K562 (cell line): ENCODE data around the gene UBE2V1. TPM values are rescaled to one million over a fixed set of nuclear protein-coding genes. Genes with fewer than 3 reads are reported as not detected.

ENCODE experiments used
- ATAC-seq: fragments of 200-7000 bp; cut with Tn5 transposase; 3 replicates; pipeline ENCODE4 v1.9.1; 2020; ENCODE audit warnings: moderate library complexity
- BruUV-seq: library from RNA; stranded (reverse); fragments of 400-500 nt; replicated peaks from 2 replicates; lab custom pipeline; 2021; lab: Mats Ljungman, UMichigan
- CTCF ChIA-PET: fragments of 300-600 bp; formaldehyde crosslinking; extraction: SDS; loops from one replicate; lab custom pipeline; 2021; ENCODE audit warnings: low intra/inter-chr PET ratio; lab: Yijun Ruan, JAX
- POLR2A ChIA-PET: fragments of 300-600, 350-650 bp; sonication (Branson Sonifier 250); formaldehyde crosslinking; extraction: SDS; loops from one replicate; lab custom pipeline; 2021; ENCODE audit warnings: antibody characterized with exemption, inconsistent platforms; lab: Yijun Ruan, JAX
- DNase-seq, 4 experiments: peaks; one replicate each; pipeline versions ENCODE4 v3.0.0 to v3.0.0-alpha.2; 2011 to 2018; ENCODE audit warnings: low spot score in 3 of 4, mixed read lengths in 3 of 4; ENCODE audit errors: extremely low read depth in 1 of 4
- FAIRE-seq: peaks from 2 replicates; lab custom pipeline; 2011; peaks lifted over from hg19 to GRCh38; lab: Jason Lieb, UNC
- H2AFZ ChIP-seq: 2 replicates; pipeline ENCODE4 v1.6.0; 2011; ENCODE audit warnings: low read depth, low read length, control low read depth, inconsistent platforms
- H3K27ac ChIP-seq: fragments of 200-600 bp; 3 replicates; pipeline ENCODE4 v1.8.0; 2011; ENCODE audit warnings: low read depth, mild to moderate bottlenecking, control low read depth, inconsistent platforms, low read length, moderate library complexity, mixed read lengths; ENCODE audit errors: extremely low read depth
- H3K27me3 ChIP-seq, 2 experiments: fragments of 300-600 bp in 1 of 2; 2 replicates in 1 of 2; 3 replicates in 1 of 2; pipeline versions ENCODE4 v1.6.0 to v1.8.0; 2011; ENCODE audit warnings: inconsistent platforms in 2 of 2, low read length in 2 of 2, mild to moderate bottlenecking in 1 of 2, mixed read lengths in 1 of 2, moderate library complexity in 1 of 2; ENCODE audit not compliant: control insufficient read depth in 2 of 2, insufficient read depth in 2 of 2
- H3K36me3 ChIP-seq: fragments of 300-600 bp; 3 replicates; pipeline ENCODE4 v1.8.0; 2011; ENCODE audit warnings: mild to moderate bottlenecking, low read length, inconsistent platforms; ENCODE audit not compliant: control insufficient read depth, insufficient read depth
- H3K4me1 ChIP-seq, 2 experiments: fragments of 200-600 bp in 1 of 2; replicated peaks in 1 of 2; 2 replicates in 1 of 2; 3 replicates in 1 of 2; pipeline versions ENCODE4 v1.5.1 to v1.8.0; 2011; ENCODE audit warnings: inconsistent platforms in 2 of 2, low read length in 2 of 2, mild to moderate bottlenecking in 1 of 2, mixed read lengths in 1 of 2, moderate library complexity in 1 of 2; ENCODE audit not compliant: control insufficient read depth in 2 of 2, insufficient read depth in 2 of 2
- H3K4me2 ChIP-seq: 2 replicates; pipeline ENCODE4 v1.6.1; 2011; ENCODE audit warnings: low read length, control low read depth, inconsistent platforms, mixed read lengths; ENCODE audit not compliant: insufficient read depth
- H3K4me3 ChIP-seq: fragments of 200-600 bp; sonication (generic), shearing (Covaris generic); 2 replicates; pipeline ENCODE4 v1.5.1; 2016; ENCODE audit warnings: control low read depth, inconsistent platforms
- H3K79me2 ChIP-seq: fragments of 200-600 bp; 3 replicates; pipeline ENCODE4 v1.8.0; 2011; ENCODE audit warnings: low read length, inconsistent platforms; ENCODE audit not compliant: control insufficient read depth, insufficient read depth
- H3K9ac ChIP-seq, 2 experiments: 2 replicates each; pipeline versions ENCODE4 v1.6.0 to v1.6.1; 2011; ENCODE audit warnings: low read depth in 2 of 2, low read length in 2 of 2, control low read depth in 1 of 2, inconsistent platforms in 1 of 2, mild to moderate bottlenecking in 1 of 2, mixed read lengths in 1 of 2; ENCODE audit not compliant: insufficient read depth in 1 of 2
- H3K9me1 ChIP-seq: one replicate; pipeline ENCODE4 v1.6.0; 2011; ENCODE audit warnings: inconsistent platforms, mild to moderate bottlenecking, low read length, moderate library complexity; ENCODE audit not compliant: control insufficient read depth, insufficient read depth
- H3K9me3 ChIP-seq: replicated peaks from 2 replicates; pipeline ENCODE4 v1.5.1; 2011; ENCODE audit warnings: low read depth, low read length, inconsistent platforms; ENCODE audit not compliant: control insufficient read depth, insufficient read depth
- H4K20me1 ChIP-seq: replicated peaks from 2 replicates; pipeline ENCODE4 v1.6.1; 2011; ENCODE audit warnings: low read length, inconsistent platforms, mixed read lengths; ENCODE audit not compliant: control insufficient read depth, insufficient read depth
- BCOR ChIP-seq: fragments of 450-650 bp; IDR thresholded peaks from 2 replicates; pipeline ENCODE4 v1.6.1; 2016
- BRF1 ChIP-seq: IDR thresholded peaks from 3 replicates; pipeline ENCODE4 v1.6.1; 2011; ENCODE audit warnings: borderline replicate concordance, mild to moderate bottlenecking; ENCODE audit not compliant: insufficient read length; ENCODE audit errors: extremely low read depth
- IRF9 ChIP-seq: fragments of 450-650 bp; IDR thresholded peaks from 2 replicates; pipeline ENCODE4 v1.6.1; 2016; ENCODE audit warnings: missing biosample characterization, missing genetic modification characterization
- KDM1A ChIP-seq, 2 experiments: fragments of 450-650 bp; IDR thresholded peaks; 2 replicates each; pipeline ENCODE4 v1.6.1; 2016; ENCODE audit warnings: mild to moderate bottlenecking in 2 of 2
- MEF2A ChIP-seq: IDR thresholded peaks from 2 replicates; pipeline ENCODE4 v1.6.1; 2011; ENCODE audit warnings: low read depth, mild to moderate bottlenecking, low read length, moderate library complexity; ENCODE audit not compliant: control insufficient read depth
- POLR2A ChIP-seq: fragments of 450-650 bp; conservative IDR thresholded peaks from 2 replicates; pipeline ENCODE4 v1.6.1; 2016
- RBM25 ChIP-seq: fragments of 200-400 bp; formaldehyde crosslinking; IDR thresholded peaks from 2 replicates; pipeline ENCODE4 v1.6.1; 2018; ENCODE audit warnings: low read length, low read depth, moderate library complexity; ENCODE audit not compliant: severe bottlenecking
- RCOR1 ChIP-seq, 2 experiments: IDR thresholded peaks; 2 replicates each; pipeline ENCODE4 v1.6.1; 2012; ENCODE audit warnings: low read depth in 2 of 2, low read length in 2 of 2, borderline replicate concordance in 1 of 2, improper control_type of control experiment in 1 of 2
- TAF1 ChIP-seq: IDR thresholded peaks from 2 replicates; pipeline ENCODE4 v1.6.1; 2011; ENCODE audit warnings: mild to moderate bottlenecking, low read length, moderate library complexity; ENCODE audit not compliant: insufficient read depth, control insufficient read depth, severe bottlenecking; ENCODE audit errors: extremely low read depth
- THAP12 ChIP-seq: fragments of 250-450 bp; sonication (Bioruptor Pico); IDR thresholded peaks from 2 replicates; pipeline ENCODE4 v1.9.0; 2021; ENCODE audit warnings: mild to moderate bottlenecking, inconsistent platforms
- ZFP36 ChIP-seq: fragments of 150-350 bp; IDR thresholded peaks from 2 replicates; pipeline ENCODE4 v1.6.1; 2018; ENCODE audit warnings: low read length, low read depth; ENCODE audit not compliant: partially characterized antibody
- ZKSCAN1 ChIP-seq: fragments of 150-350 bp; IDR thresholded peaks from 2 replicates; pipeline ENCODE4 v1.6.1; 2016; ENCODE audit warnings: low read depth, low read length
- ZNF121 ChIP-seq: sonication (generic); formaldehyde crosslinking; conservative IDR thresholded peaks from 2 replicates; pipeline ENCODE4 v1.8.0; 2022; ENCODE audit warnings: missing genetic modification reagents
- WGBS: fragments of 100-300 bp; shearing (Covaris generic); methylation state at CpG from one replicate; pipeline ENCODE4 v1.1.6; 2016; ENCODE audit warnings: low coverage, mixed read lengths; ENCODE audit not compliant: insufficient coverage; ENCODE audit errors: missing lambda C conversion rate; 5-methylcytosine and 5-hydroxymethylcytosine counted together
- in situ Hi-C: fragments of 300-500 bp; cut with MboI; formaldehyde crosslinking; loops from 4 replicates; pipeline ENCODE4 v1.15.0; 2018; ENCODE audit warnings: inconsistent platforms, mixed read lengths
- intact Hi-C: fragments of 100-400 bp; cut with micrococcal nuclease; formaldehyde crosslinking; loops from 2 replicates; pipeline ENCODE4 v1.14.2; 2022
- polyA plus RNA-seq, 8 experiments: library from polyadenylated mRNA; depleted of rRNA in 4 of 8; stranded (reverse) in 5 of 8; unstranded in 3 of 8; fragments of >200 nt; fragmentation: Nextera tagmentation in 2 of 8; fragmentation: Illumina TruSeq in 1 of 8; extraction: Ambion mirVana in 2 of 8; extraction: Trizol in 1 of 8; gene quantifications; 2 replicates each; pipeline versions ENCODE4 v1.2.1 to v1.2.3, GENCODE V29; 2011 to 2014; ENCODE audit warnings: inconsistent platforms in 1 of 8, missing spikeins in 1 of 8
- total RNA-seq, 7 experiments: library from RNA; depleted of rRNA in 6 of 7; stranded (reverse); fragments of >200 nt in 6 of 7; fragmentation: Illumina TruSeq in 2 of 7; extraction: Trizol in 2 of 7; gene quantifications; 2 replicates each; pipeline versions ENCODE4 v1.2.1 to v1.2.3, GENCODE V29; 2011 to 2021; ENCODE audit warnings: low replicate concordance in 1 of 7

UBE2V1 gene
- total and polyA plus RNA-seq, 9 of the 15 experiments (the other 6 are each of a cell fraction or from before 2014, with no cell fraction given): 93.0 to 357 (median 119) TPM

GRCh38 chr20:50038169-50038568 is 74.8 kb downstream of the UBE2V1 start:
- WGBS: 50% methylated on average over 6 of the region's 6 CpGs
- POLR2A ChIA-PET: interaction anchor here (0.6 to 2.6 kb wide), 5 partner anchors 9 to 554 kb away, joined by 3 to 11 read pairs (median 3); no protein-coding TSS in a partner anchor
- no peak for ATAC-seq
- intact Hi-C loops: no loop called here
- no peaks in the 10 kb centered on the region for H4K20me1 ChIP-seq
- no peaks in the 10 kb centered on the region for H3K27me3 ChIP-seq
- H2AFZ ChIP-seq: 0 out of 2 replicates have a peak overlapping the region, but pooled peaks have one; percentile 52
- no peak overlapping the region for H3K4me2 ChIP-seq
- TF ChIP-seq ZNF121 (CRISPR knock-in tag) (peak; percentile 79), BRF1 (no peak), MEF2A (no peak), ZFP36 (peak; percentile 21)
- CTCF ChIA-PET: no interaction called here
- H3K4me3 ChIP-seq: no peak overlapping the region
- peaks cover 9 to 24% of the 10 kb centered on the region in 2 experiments; a peak in 4 of 5 replicates for H3K4me1 ChIP-seq
- H3K36me3 ChIP-seq: no peaks in the 10 kb centered on the region
- no peak overlapping the region for H3K27ac ChIP-seq
- BruUV-seq: no TSS peak
- no peaks in the 10 kb centered on the region for H3K9me1 ChIP-seq
- no peak for FAIRE-seq
- no peak for DNase-seq
- in situ Hi-C loops: no loop called here
- H3K79me2 ChIP-seq: no peaks in the 10 kb centered on the region
- no peaks in the 10 kb centered on the region for H3K9me3 ChIP-seq
- peak overlapping the region in 1 of 2 experiments; percentile 43; a peak in 1 of 4 replicates for H3K9ac ChIP-seq

- no peak for FAIRE-seq
- H3K9ac ChIP-seq: peak overlapping the region in 1 of 2 experiments; percentile 6; a peak in 1 of 4 replicates
- H3K27me3 ChIP-seq: no peaks in the 10 kb centered on the region
- no TSS peak for BruUV-seq
- H3K4me1 ChIP-seq: peaks cover 9 to 24% of the 10 kb centered on the region in 2 experiments; a peak in 4 of 5 replicates
- H2AFZ ChIP-seq: peak overlapping the region; percentile 52; the same call in 1 of the 2 replicates
- ChIA-PET CTCF (no interaction called here), POLR2A (interaction anchor here (0.6 to 2.6 kb wide), 7 partner anchors 20 to 555 kb away, joined by 3 to 11 read pairs (median 3); no protein-coding TSS in a partner anchor)
- no peaks in the 10 kb centered on the region for H3K9me3 ChIP-seq
- intact Hi-C loops: no loop called here
- no peak overlapping the region for H3K27ac ChIP-seq
- no peak overlapping the region for H3K4me3 ChIP-seq
- no peaks in the 10 kb centered on the region for H3K9me1 ChIP-seq
- in situ Hi-C loops: no loop called here
- peak; percentile 78 for ATAC-seq
- peak overlapping the region; percentile 16; the same call in 1 of the 2 replicates for H3K4me2 ChIP-seq
- DNase-seq: peak in 3 of 4 experiments; percentile 46 to 59 (median 46)
- 5% methylated on average over 7 of the region's 7 CpGs for WGBS
- no peaks in the 10 kb centered on the region for H4K20me1 ChIP-seq
- H3K79me2 ChIP-seq: no peaks in the 10 kb centered on the region
- no peaks in the 10 kb centered on the region for H3K36me3 ChIP-seq
- peak; percentile 84 for TF ChIP-seq BCOR
- TF ChIP-seq THAP12 (CRISPR knock-in tag): no peak
- TF ChIP-seq ZKSCAN1: peak; percentile 95
- TF ChIP-seq RBM25: peak; percentile 74
- peak; percentile 57 to 72; a peak in 3 of 4 replicates for TF ChIP-seq KDM1A (IDR thresholded peaks at IDR 0.05)
- TF ChIP-seq RCOR1 (IDR thresholded peaks at IDR 0.05; ENCODE audit: borderline replicate concordance in 1 of 2, low read depth in 2 of 2, low read length in 2 of 2): peak in 1 of 2 experiments; percentile 64; a peak in 1 of 4 replicates
- no peak for TF ChIP-seq POLR2A
- no peak for TF ChIP-seq TAF1
- TF ChIP-seq IRF9 (tag): no peak
Measured at GRCh38 chr20:50037575-50037974, 75.4 kb downstream of the UBE2V1 start.
